Epidermal melanocyte (primary cell): ENCODE data around the gene TPO.
"Not testable (repeated sequence)": the region's sequence is repeated elsewhere in the genome, so short reads cannot be mapped to it uniquely, and the experiment has no call there.

Experiments
- DNase-seq: peaks from one replicate; pipeline ENCODE4 v3.0.0; 2011; ENCODE audit warnings: low spot score; ENCODE audit not compliant: insufficient read length

Gene TPO

GRCh38 chr2:1501991-1502390, 88.7 kb downstream of the TPO start:
- no peak for DNase-seq

- DNase-seq, result no peak
Measured at GRCh38 chr2:1502891-1503304, 89.6 kb downstream of the TPO start.

GRCh38 chr2:1503471-1504310, 90.4 kb downstream of the TPO start:
- no peak for DNase-seq

- DNase-seq, result no peak
Measured at GRCh38 chr2:1504311-1504750, 91.1 kb downstream of the TPO start.

- DNase-seq, result no peak
Measured at GRCh38 chr2:1505031-1505441, 91.8 kb downstream of the TPO start.

DNA sequence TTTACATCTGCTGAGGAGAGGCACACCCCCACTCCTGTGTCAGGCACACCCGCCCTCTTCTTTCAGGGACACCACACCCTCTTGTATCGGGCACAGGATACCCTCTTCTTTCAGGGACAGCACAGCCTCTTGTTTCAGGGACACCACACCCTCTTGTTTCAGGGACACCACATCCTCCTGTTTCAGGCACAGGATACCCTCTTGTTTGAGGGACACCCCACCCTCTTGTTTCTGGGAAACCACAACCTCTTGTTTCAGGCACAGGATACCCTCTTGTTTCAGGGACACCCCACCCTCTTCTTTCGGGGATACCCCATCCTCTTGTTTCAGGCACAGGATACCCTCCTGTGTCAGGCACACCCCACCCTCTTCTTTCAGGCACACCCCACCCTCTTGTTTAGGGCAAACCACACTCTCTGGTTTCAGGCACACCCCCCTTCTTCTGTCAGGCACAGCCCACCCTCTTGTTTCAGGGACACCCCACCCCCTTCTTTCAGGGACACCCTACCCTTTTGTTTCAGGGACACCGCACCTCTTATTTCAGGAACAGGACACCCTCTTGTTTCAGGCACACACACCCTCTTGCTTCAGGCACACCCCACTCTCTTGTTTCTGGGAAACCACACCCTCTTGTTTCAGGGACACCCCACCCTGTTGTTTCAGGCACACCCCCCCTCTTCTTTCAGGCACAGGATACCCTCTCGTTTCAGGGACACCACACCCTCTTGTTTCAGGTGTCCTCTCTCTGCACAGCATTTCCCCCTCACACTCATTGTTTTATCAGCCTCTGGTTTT, 96.2 kb downstream of the TPO start:
- no peak for DNase-seq

DNA sequence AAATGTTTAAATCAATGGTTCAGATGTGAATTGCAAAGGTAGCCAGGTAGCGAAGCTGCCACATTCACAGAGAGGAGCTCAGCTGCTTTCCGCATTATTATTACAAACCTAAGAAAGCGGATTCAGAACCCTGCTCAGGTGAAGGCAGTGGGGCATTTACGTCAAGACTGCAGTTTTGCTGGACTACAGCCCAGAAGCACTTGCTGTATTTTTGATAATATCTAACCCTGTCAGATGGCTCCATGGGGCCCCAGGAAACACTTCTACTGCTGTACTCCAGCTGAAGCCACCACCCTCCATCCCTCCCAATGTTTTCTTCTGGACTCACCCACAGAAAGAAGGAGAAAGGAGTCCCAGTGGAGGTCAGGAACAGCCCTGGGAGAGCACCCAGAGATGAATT, 96.9 kb downstream of the TPO start:
- DNase-seq, result no peak

DNA sequence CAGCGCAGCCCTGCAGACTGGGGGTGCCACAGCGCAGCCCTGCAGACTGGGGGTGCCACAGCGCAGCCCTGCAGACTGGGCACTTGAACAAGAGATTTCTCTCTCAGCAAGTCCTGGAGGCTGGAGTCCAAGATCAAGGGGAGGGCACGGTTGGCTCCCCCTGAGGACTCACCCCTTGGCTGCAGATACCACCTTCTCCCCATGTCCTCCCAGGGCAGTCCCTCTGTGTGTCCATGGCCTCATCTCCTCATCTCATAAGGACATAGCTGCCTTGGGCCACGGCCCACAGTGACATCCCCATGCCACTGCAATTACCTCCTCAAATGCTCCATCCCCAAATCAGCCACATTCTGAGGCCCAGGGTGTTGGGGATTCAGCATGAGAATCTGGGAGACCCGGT, 98.2 kb downstream of the TPO start:
- no peak for DNase-seq

DNA sequence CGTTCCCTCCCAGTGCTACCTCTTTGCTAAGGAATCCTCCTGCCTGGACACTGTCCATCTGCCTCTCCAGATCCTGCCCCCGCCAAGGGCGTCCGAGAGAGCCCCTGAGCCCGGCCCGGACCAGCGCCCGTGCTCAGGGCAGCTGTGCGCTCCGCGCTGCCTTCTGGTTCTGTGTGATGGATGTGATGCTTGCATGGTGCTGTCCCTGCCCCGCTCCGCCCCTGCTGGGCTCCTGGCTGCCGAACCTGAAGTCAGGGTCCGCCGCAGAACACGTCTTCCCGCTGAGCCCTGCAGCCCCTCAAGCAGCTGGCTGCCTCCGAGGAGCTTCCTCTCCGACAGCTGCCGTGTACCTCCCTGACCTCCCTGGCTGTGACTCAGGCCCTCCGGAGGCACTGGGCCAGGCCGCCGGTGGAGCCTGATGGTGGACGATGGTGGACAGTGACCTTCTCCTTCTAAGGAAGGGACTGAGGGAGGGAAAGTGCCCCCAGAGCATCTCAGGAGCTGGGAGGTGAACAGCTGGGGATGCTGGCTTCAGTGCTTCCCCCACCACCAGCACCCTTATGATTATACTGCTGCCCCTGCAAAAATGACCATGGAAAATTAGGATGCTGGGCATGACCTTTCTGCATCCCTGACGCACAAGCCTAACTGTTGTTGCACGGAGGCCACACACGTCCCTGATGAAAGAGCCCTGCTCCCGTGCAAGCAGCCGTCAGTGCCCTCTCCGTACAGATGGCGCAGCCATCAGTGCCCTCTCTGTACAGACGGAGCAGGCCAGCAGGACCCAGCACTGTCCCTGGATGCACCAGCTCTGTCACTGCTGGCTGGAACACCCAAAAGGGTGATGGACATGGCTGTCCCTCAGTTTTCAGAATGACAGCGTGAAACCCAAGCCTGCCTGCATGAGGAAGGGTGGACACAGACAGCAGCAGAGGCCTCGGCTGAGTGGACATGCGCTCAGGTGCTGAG, 99.3 kb downstream of the TPO start:
- DNase-seq, result no peak

- no peak for DNase-seq
Measured at GRCh38 chr2:1514391-1515072, 101.3 kb downstream of the TPO start.

GRCh38 chr2:1515073-1515430, 101.8 kb downstream of the TPO start:
- no peak for DNase-seq

GRCh38 chr2:1515986-1516797, 102.9 kb downstream of the TPO start:
- no peak for DNase-seq

DNA sequence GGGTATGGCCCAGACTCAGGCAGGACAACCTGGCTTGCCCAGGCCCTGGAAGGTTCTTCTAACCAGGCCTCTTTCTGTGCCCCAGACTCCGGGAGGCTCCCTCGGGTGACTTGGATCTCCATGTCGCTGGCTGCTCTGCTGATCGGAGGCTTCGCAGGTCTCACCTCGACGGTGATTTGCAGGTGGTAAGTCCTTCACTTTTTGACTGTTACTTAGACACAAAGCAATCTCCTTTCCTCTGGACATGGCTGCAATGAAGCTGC, 103.5 kb downstream of the TPO start:
- no peak for DNase-seq

- not testable (repeated sequence) for DNase-seq
Measured at GRCh38 chr2:1517291-1517690, 104.0 kb downstream of the TPO start.

DNA sequence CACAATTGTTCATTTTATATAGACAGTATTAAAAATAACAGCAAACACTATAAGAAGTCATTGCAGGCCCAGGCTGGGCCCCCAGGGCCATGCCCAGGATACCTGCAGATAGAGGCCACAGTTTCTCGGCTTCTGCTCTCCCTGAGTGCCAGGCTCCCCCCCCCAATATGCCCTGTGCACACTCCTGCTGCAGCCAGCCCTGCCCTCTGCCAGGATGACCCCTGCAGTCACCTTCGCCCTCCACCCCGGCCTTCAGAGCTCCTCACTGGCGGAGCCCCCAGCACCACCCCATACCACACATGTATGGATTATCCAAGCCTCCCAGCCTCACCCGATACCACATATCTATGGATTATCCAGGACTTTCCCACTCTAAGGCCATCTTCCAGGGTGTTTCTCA, 104.5 kb downstream of the TPO start:
- DNase-seq, result no peak

DNA sequence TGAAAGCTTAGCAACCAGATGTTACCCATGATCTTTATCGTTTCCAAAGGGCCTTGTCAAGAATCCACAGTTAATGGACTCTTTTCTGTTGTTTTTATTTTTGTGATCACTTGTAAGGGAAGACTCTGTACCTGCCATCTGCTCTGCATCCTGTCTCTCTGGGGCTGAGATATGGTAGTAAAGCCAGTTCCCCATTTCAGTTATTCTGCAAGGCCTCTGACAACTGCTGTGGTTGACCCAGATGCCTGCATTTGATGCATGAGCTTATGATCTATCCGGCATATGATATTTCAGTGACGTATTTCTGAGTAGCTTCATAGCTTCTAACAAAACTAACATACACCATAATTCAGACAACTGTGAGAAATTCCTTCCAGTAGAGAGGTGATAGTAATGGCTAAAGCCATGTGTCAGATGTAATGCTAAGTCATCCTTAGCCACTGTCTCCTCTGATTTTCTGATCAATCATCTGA, 105.1 kb downstream of the TPO start:
- no peak for DNase-seq

GRCh38 chr2:1518867-1519530, 105.7 kb downstream of the TPO start:
- DNase-seq, result no peak

GRCh38 chr2:1521191-1521877, 108.1 kb downstream of the TPO start:
- no peak for DNase-seq
